NCI-H774 (cell line): ENCODE data around the gene ATP5MG.
"Not testable (repeated sequence)": the region's sequence is repeated elsewhere in the genome, so short reads cannot be mapped to it uniquely, and the experiment has no call there.

Source experiments
- DNase-seq: peaks from one replicate; lab custom pipeline; 2025; lab: John Stamatoyannopoulos, UW

ATP5MG gene

DNA sequence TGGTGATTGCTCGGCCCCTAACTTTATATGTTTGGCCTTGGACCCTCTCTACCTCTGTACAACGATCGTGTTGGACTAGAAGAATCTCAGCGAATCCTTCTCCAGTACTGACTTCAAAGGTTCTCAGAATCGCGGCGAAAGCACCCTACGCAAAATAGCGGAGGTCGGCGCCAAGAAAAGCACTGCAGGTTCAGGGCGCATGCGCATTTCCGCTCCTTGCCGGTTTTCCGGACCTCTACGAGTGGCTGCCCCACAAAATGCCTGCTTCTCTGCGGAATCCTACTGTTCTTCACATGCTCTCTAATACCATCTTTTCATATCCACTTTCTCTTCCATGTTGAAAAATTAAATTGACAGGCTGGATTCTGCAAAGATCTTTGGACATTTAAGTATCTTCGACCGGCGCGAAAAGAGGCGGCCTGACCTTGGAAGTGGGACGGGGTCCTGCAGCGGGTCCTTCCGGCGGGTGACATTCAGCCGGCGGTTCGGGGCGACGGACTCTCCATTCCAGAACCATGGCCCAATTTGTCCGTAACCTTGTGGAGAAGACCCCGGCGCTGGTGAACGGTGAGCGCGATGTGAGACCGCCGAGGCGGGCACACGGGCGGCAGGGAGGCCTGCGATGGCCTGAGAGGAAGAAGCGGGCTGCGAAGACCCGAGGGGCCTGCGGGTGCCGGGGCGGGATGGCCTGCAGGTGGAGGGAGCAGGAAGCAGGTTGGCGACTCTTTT is at the start of gene ATP5MG:
Gene ATP5MG, plus strand, starts transcription at position 456 of the 729 bp plus-strand sequence. Its CDS starts 60 bp downstream, at position 516.
- peak; percentile 91 for DNase-seq

DNA sequence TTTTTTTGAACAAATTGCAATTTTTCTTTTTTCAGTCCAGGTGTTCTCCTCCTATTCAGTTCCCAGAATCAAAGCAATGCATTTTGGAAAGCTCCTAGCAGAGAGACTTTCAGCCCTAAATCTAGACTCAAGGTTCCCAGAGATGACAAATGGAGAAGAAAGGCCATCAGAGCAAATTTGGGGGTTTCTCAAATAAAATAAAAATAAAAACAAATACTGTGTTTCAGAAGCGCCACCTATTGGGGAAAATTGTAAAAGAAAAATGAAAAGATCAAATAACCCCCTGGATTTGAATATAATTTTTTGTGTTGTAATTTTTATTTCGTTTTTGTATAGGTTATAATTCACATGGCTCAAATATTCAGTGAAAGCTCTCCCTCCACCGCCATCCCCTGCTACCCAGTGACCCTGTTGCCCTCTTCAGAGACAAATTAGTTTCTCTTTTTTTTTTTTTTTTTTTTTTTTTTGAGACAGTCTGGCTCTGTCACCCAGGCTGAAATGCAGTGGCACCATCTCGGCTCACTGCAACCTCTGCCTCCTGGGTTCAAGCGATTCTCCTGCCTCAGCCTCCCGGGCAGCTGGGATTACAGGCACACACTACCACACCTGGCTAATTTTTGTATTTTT is 48.2 kb upstream of the ATP5MG start:
- DNase-seq = no peak

DNA sequence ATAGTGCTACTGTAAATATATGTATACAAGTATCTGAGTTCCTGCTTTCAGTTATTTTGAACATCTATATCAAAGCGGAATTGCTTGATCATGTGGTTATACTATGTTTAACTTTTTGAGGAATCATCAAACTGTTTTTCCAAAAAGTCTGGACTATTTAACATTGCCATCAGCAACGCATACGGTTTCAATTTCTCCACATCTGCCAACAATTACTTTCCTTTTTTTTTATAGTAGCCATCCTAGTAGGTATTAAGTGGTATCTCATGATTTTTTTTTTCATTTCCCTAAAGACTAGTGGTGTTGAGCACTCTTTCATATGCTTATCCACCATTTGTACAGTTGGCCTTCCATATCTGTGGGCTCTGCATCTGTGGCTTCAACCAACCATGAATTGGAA is 43.3 kb upstream of the ATP5MG start:
- DNase-seq = no peak

DNA sequence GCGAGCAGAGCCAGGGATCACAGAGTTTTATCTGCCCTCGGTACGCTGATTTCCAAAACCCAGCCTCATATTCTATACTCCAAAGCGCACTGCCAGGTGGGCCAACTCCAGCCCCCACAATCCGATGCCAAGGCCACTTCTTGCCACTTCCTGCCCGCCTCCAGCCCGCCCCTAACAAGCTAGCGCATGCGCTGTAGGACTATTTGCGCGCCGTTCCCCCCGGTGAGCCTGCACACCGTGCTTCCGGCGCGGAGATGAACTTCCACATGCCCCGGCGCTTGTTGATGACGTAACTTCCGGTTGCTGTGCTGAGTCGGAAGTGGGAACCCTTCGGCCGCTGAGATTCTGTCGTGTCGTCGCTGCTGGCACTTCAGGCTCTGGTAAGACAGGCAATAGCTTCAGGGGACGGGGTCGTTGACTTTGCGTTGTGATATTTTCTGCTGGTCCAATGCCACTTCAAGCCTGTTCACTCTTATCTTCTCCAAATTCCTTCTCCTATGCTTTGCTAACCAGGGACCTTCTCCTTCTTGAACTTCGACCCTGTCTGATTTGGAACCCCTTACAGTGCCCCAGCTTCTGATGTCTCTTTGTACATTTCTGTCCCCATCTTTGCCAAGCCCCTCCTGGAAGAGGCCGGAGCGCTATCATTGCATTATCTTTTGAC is 42.0 kb upstream of the ATP5MG start, which contains the start of gene UBE4A:
Gene UBE4A, plus strand, starts transcription at position 306 of the 664 bp plus-strand sequence. CDS start 5,481 bp downstream, outside the sequence.
- peak; percentile 95 for DNase-seq

DNA sequence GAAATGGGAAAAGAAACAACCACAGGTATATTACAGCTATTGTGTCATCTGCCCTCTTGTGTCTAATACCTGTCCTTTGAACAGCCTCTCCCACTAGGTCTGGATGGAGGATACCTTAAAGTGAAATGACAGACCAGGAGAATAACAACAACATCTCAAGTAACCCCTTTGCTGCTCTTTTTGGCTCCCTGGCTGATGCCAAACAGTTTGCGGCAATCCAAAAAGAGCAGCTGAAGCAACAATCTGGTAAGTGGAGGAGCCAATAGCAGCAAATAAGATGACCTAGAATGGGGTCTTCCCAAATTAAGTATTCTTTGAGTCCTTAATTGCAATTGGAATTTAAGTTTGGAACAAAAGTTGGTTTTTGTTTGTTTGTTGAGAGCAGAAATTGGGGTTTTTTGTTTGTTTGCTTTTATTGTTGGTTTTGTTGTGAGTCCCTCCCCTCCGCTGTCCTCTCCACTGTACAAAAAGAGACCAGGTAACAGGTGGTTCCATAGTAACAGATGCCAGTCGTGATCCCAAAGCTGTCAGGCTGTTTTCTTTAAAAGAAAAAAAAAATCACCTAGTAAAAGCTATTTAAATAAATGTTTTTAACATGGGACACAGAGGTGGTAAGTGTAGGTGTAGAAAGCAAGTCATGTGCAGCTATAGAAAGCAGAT is 36.3 kb upstream of the ATP5MG start:
- no peak for DNase-seq

DNA sequence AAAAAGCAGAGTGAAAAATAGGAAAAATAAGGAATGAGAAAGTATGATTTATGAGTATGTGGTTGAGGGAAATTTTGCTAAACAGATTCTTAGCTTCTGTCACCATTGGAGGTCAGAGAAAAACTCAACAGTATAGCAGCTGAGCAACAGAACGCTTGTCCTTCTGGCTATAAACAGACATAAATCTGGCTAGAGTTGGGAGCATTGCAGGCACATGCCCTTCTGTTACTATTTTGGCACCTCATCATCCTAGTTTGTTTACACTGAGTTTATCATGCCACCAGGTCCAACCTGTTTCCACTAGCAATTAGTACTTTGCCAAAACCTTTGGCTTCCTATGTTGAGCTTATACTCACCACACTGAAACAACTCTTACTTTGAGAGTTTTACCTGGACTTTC is 35.1 kb upstream of the ATP5MG start:
- no peak for DNase-seq

DNA sequence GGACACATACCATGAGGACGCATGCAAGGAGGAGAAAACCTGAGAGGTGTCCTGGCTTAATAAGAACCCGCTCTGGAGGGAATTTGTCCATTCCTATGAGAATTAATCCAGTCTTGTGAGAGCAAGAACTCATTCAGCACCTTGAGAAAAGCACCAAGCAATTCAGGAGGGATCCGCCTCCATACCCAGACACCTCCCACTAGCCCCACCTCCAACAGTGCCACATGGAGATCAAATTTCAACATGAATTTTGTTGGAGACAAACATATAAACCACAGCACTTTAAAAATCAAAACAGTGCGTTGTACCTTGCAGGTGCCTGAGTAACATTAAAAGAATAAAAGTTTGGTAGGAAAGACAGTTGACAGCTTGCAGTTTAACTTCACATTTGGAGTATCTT is 30.6 kb upstream of the ATP5MG start:
- DNase-seq = no peak

- DNase-seq = no peak
These were observed 28.1 kb upstream of the ATP5MG start for GRCh38 chr11:118373263-118373662.

GRCh38 chr11:118373871-118374270 is 27.5 kb upstream of the ATP5MG start:
- no peak for DNase-seq

GRCh38 chr11:118374729-118375128 is 26.7 kb upstream of the ATP5MG start:
- no peak for DNase-seq

GRCh38 chr11:118375978-118376377 is 25.4 kb upstream of the ATP5MG start:
- DNase-seq = no peak

DNA sequence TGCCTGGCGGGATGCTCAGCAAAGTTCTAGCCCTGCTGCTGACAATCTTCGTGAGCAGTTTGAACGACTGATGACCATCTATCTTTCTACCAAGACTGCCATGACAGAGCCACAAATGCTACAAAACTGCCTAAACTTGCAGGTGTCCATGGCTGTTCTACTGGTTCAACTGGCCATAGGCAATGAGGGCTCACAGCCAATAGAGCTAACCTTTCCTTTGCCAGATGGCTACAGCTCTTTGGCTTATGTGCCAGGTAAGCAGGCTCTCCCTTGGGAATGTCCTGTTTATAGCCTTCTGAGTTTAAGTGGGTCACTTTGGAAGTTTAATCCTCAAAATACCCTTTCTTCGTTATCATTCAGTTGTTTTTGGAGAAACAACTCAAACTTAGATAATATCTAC is 21.9 kb upstream of the ATP5MG start:
- no peak for DNase-seq

- DNase-seq = no peak
These were observed 20.8 kb upstream of the ATP5MG start for GRCh38 chr11:118380571-118380970.

DNA sequence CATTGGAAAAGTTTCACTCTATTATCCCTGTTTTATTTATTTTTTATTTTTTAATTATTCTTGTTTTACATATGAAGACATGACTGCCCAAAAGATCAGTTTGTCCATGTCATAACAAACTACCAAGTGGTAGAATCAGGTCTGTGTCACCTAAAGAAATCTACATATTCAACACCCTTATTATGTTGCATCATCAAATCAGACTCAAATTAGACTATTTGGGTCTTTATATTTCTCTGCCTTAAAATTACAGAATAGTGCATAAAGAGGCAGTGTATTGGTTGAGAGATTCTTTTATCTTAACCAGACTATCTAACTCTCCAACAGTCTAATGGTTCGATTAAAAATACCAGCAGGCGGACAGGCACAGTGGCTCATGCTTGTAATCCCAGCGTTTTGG is 18.5 kb upstream of the ATP5MG start:
- DNase-seq = no peak

GRCh38 chr11:118383657-118384056 is 17.7 kb upstream of the ATP5MG start:
- DNase-seq = no peak

- no peak for DNase-seq
These were observed 5.3 kb upstream of the ATP5MG start for GRCh38 chr11:118396097-118396501.

DNA sequence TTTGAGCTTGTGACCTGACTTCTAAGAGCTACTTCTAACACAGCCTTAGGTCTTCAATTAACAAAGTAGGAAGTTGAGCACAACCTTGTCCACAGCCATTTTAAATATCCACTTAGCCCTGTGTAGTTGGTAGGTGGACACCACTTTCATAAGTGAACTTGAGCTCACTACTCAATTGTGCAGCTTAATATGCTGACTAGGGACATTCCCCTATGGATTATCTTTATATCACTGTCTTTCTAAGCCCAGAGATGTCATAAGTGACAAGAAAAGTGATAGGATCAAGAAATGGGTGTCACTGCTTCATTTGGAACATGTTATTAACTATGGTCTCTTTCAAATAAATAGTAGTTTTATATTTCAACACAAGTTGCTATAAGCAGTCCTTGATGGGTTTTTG is 4.0 kb upstream of the ATP5MG start:
- DNase-seq = no peak

DNA sequence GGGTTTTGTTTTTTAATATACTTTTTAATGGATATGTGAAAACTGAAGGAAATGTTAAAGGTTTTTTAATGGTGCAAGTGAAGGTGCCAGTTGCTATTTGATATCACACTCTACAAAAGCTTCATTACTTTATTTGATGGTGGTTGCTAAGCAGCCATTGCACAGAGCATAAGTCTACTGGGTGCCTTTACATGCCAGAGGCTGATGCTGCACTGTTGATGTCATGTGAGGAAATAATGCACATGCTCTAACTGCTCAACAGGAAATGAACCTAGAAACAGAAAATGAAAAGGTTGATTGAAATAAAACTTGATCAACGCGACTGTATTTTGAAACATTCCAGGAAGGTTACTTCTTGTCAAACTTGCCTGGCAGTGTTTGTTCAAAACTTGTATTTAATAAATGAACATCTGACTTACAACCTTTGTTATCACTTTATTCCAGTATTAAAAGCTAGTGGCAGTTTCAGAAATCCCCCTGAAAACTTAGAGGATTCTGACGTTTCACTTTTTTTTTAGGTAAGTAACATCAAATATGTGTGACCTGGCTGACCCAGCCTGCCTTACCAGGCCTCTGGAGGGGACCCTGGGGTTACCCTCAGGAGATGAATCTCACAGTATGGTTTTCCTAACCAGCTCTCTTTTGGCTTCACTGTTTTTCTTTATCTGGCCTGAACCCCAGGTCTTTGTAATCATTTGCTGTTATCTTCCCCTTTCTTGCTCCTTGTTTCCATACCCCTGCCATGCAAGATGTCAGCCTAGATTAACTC is 2.4 kb upstream of the ATP5MG start:
- DNase-seq = no peak

GRCh38 chr11:118401880-118402590 is 629 bp downstream of the ATP5MG start:
- DNase-seq = no peak

GRCh38 chr11:118402594-118402993 is 1.2 kb downstream of the ATP5MG start:
- DNase-seq = not testable (repeated sequence)

- peak; percentile 90 for DNase-seq
These were observed 5.3 kb downstream of the ATP5MG start for GRCh38 chr11:118406599-118407166.
